Liver (tissue), 3 donors: ENCODE measurements around the gene TMEM123.

Experiments
- EGR1 ChIP-seq, 2 donors: IDR thresholded peaks; 2 replicates each; pipeline ENCODE4 v1.6.1; 2016 to 2018; ENCODE audit warnings: antibody characterized with exemption in 2 of 2, low read depth in 2 of 2
- FOXA1 ChIP-seq: IDR thresholded peaks from 2 replicates; pipeline ENCODE4 v1.6.1; 2016; ENCODE audit warnings: antibody characterized with exemption
- FOXA2 ChIP-seq: IDR thresholded peaks from 2 replicates; pipeline ENCODE4 v1.6.1; 2016; ENCODE audit warnings: antibody characterized with exemption
- GABPA ChIP-seq, 2 donors: IDR thresholded peaks in 1 of 2; conservative IDR thresholded peaks in 1 of 2; 2 replicates each; pipeline ENCODE4 v1.6.1; 2016; ENCODE audit warnings: antibody characterized with exemption in 2 of 2, mild to moderate bottlenecking in 1 of 2, moderate library complexity in 1 of 2
- JUND ChIP-seq, 2 donors: IDR thresholded peaks; 2 replicates each; pipeline ENCODE4 v1.6.1; 2016; ENCODE audit warnings: antibody characterized with exemption in 2 of 2
- RAD21 ChIP-seq, 2 donors: IDR thresholded peaks; 2 replicates each; pipeline ENCODE4 v1.6.1; 2016; ENCODE audit warnings: antibody characterized with exemption in 2 of 2, mild to moderate bottlenecking in 2 of 2
- RXRA ChIP-seq, 2 donors: IDR thresholded peaks; 2 replicates each; pipeline ENCODE4 v1.6.1; 2017 to 2018; ENCODE audit warnings: antibody characterized with exemption in 2 of 2, mild to moderate bottlenecking in 1 of 2
- SP1 ChIP-seq: IDR thresholded peaks from 2 replicates; pipeline ENCODE4 v1.6.1; 2018; ENCODE audit warnings: antibody characterized with exemption, mild to moderate bottlenecking
- TAF1 ChIP-seq: conservative IDR thresholded peaks from 2 replicates; pipeline ENCODE4 v1.6.1; 2016; ENCODE audit warnings: antibody characterized with exemption, mild to moderate bottlenecking
- YY1 ChIP-seq: IDR thresholded peaks from 2 replicates; pipeline ENCODE4 v1.6.1; 2016; ENCODE audit warnings: antibody characterized with exemption, mild to moderate bottlenecking
- TF ChIP-seq, protein P1 (sequence below): fragments of 150-350 bp; IDR thresholded peaks from 2 replicates; pipeline ENCODE4 v1.5.1; 2017; ENCODE audit warnings: improper control_type of control experiment, low read depth, low read length; ENCODE audit not compliant: missing input control
- TF ChIP-seq, protein P2 (sequence below): IDR thresholded peaks from 2 replicates; pipeline ENCODE4 v1.6.1; 2016; ENCODE audit warnings: antibody characterized with exemption
- TF ChIP-seq, protein P3 (sequence below): IDR thresholded peaks from 2 replicates; pipeline ENCODE4 v1.6.1; 2016; ENCODE audit warnings: antibody characterized with exemption
- TF ChIP-seq, protein P4 (sequence below): IDR thresholded peaks from 2 replicates; pipeline ENCODE4 v1.6.1; 2016; ENCODE audit warnings: antibody characterized with exemption, mild to moderate bottlenecking
- donor health status: healthy.
- donor health status: healthy.

DNA sequence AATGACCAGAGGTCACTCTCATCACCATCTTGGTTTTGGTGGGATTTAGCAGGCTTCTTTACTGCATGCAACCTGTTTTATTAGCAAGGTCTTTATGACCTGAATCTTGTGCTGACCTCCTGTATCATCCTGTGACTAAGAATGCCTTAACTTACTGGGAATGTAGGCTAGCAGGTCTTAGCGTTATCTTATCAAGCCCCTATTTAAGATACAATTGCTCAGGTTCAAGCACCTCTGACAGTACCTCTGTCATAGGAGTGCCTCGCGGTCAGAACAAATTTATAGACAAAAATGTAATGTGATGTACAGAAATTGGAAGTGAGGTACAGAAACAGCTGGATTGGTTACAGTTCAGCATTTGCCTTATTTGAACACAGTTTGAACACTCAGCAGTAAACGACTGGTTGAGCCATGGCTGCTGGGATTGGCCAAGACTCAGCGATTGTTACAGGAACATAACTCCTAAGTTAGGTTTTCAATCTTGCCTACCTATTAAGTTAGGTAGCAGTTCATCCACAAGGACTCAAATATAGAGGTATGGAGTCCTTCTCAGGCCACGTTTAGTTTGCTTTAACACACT is 16.1 kb upstream of the TMEM123 start:
- no peak for TF ChIP-seq RAD21 (IDR thresholded peaks at IDR 0.05)
- TF ChIP-seq, protein P1, sequence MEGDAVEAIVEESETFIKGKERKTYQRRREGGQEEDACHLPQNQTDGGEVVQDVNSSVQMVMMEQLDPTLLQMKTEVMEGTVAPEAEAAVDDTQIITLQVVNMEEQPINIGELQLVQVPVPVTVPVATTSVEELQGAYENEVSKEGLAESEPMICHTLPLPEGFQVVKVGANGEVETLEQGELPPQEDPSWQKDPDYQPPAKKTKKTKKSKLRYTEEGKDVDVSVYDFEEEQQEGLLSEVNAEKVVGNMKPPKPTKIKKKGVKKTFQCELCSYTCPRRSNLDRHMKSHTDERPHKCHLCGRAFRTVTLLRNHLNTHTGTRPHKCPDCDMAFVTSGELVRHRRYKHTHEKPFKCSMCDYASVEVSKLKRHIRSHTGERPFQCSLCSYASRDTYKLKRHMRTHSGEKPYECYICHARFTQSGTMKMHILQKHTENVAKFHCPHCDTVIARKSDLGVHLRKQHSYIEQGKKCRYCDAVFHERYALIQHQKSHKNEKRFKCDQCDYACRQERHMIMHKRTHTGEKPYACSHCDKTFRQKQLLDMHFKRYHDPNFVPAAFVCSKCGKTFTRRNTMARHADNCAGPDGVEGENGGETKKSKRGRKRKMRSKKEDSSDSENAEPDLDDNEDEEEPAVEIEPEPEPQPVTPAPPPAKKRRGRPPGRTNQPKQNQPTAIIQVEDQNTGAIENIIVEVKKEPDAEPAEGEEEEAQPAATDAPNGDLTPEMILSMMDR = no peak
- TF ChIP-seq TAF1 = no peak
- no peak for TF ChIP-seq YY1
- no peak for TF ChIP-seq JUND (IDR thresholded peaks at IDR 0.05)
- TF ChIP-seq, protein P2, sequence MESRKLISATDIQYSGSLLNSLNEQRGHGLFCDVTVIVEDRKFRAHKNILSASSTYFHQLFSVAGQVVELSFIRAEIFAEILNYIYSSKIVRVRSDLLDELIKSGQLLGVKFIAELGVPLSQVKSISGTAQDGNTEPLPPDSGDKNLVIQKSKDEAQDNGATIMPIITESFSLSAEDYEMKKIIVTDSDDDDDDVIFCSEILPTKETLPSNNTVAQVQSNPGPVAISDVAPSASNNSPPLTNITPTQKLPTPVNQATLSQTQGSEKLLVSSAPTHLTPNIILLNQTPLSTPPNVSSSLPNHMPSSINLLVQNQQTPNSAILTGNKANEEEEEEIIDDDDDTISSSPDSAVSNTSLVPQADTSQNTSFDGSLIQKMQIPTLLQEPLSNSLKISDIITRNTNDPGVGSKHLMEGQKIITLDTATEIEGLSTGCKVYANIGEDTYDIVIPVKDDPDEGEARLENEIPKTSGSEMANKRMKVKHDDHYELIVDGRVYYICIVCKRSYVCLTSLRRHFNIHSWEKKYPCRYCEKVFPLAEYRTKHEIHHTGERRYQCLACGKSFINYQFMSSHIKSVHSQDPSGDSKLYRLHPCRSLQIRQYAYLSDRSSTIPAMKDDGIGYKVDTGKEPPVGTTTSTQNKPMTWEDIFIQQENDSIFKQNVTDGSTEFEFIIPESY = no peak
- no peak for TF ChIP-seq FOXA1
- no peak for TF ChIP-seq FOXA2
- TF ChIP-seq, protein P3, sequence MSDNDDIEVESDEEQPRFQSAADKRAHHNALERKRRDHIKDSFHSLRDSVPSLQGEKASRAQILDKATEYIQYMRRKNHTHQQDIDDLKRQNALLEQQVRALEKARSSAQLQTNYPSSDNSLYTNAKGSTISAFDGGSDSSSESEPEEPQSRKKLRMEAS = no peak
- TF ChIP-seq, protein P4, sequence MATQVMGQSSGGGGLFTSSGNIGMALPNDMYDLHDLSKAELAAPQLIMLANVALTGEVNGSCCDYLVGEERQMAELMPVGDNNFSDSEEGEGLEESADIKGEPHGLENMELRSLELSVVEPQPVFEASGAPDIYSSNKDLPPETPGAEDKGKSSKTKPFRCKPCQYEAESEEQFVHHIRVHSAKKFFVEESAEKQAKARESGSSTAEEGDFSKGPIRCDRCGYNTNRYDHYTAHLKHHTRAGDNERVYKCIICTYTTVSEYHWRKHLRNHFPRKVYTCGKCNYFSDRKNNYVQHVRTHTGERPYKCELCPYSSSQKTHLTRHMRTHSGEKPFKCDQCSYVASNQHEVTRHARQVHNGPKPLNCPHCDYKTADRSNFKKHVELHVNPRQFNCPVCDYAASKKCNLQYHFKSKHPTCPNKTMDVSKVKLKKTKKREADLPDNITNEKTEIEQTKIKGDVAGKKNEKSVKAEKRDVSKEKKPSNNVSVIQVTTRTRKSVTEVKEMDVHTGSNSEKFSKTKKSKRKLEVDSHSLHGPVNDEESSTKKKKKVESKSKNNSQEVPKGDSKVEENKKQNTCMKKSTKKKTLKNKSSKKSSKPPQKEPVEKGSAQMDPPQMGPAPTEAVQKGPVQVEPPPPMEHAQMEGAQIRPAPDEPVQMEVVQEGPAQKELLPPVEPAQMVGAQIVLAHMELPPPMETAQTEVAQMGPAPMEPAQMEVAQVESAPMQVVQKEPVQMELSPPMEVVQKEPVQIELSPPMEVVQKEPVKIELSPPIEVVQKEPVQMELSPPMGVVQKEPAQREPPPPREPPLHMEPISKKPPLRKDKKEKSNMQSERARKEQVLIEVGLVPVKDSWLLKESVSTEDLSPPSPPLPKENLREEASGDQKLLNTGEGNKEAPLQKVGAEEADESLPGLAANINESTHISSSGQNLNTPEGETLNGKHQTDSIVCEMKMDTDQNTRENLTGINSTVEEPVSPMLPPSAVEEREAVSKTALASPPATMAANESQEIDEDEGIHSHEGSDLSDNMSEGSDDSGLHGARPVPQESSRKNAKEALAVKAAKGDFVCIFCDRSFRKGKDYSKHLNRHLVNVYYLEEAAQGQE = no peak
- TF ChIP-seq GABPA (IDR thresholded peaks at IDR 0.05 in 1 of 2, conservative IDR thresholded peaks at IDR 0.05 in 1 of 2) = no peak
- TF ChIP-seq RXRA (IDR thresholded peaks at IDR 0.05) = no peak
- TF ChIP-seq SP1 = no peak
- no peak for TF ChIP-seq EGR1 (IDR thresholded peaks at IDR 0.05; ENCODE audit: low read depth in 2 of 2)
